HFFc6 (cell line): Measurements from ENCODE around the gene ETV1. TPM values are rescaled to one million over a fixed set of nuclear protein-coding genes. Genes with fewer than 3 reads are reported as not detected.

Experiments used
- DNase-seq: peaks from one replicate; pipeline ENCODE4 v3.0.0-alpha.2; 2018
- H3K27ac Mint-ChIP-seq: 2 replicates; pipeline ENCODE4 v1.8.0; 2020; ENCODE audit warnings: mild to moderate bottlenecking, mixed read lengths
- H3K27me3 Mint-ChIP-seq: 2 replicates; pipeline ENCODE4 v1.8.0; 2021; ENCODE audit warnings: mild to moderate bottlenecking, moderate library complexity, mixed read lengths; ENCODE audit not compliant: insufficient read depth
- H3K36me3 Mint-ChIP-seq: 2 replicates; pipeline ENCODE4 v1.8.0; 2021; ENCODE audit warnings: low read depth, mixed read lengths
- H3K4me1 Mint-ChIP-seq: 2 replicates; pipeline ENCODE4 v1.8.0; 2020; ENCODE audit warnings: low read depth, mixed read lengths
- H3K4me3 Mint-ChIP-seq: 2 replicates; pipeline ENCODE4 v1.8.0; 2020; ENCODE audit warnings: mild to moderate bottlenecking, moderate library complexity, mixed read lengths
- H3K9me3 Mint-ChIP-seq: 2 replicates; pipeline ENCODE4 v1.8.0; 2020; ENCODE audit warnings: mild to moderate bottlenecking, mixed read lengths
- CTCF ChIP-seq: fragments of 200-600 bp; sonication (generic); IDR thresholded peaks from 2 replicates; pipeline ENCODE4 v1.5.0; 2021; ENCODE audit warnings: antibody characterized with exemption, mild to moderate bottlenecking
- total RNA-seq, 6 experiments: library from RNA; stranded (reverse); fragmentation: NEBNext Ultra II Directional; extraction: Animal tissue kit (Norgen Biotek cat#: 25700); gene quantifications; 2 replicates in 1 of 6; 3 replicates in 5 of 6; pipeline ENCODE4 v1.2.3, GENCODE V29; 2021

ETV1 gene
- total RNA-seq, 6 experiments from 2014 or later: 13.4 to 25.7 (median 23.6) TPM

DNA sequence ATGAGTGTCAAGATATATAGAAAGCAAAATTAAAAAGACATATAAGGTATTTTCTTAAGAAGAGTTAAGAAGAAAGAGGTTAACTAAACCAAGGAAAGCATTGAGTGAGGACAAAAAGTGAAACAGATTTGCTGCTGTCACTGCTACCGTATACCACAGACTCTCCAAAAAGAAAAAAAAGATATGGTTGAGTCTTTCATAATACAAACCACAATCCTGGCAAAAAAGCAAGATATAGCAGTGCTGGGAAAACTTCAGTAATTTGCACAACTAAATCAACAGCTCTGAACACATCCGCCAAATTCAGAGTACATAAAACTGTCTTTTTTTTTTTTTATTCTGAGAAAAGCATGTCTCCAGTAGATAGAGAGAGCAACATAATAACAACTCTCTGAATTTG, 114.7 kb downstream of the ETV1 start:
- H3K27ac Mint-ChIP-seq: no peak overlapping the region
- no peak overlapping the region for H3K4me3 Mint-ChIP-seq

GRCh38 chr7:13872709-13873108, 116.8 kb downstream of the ETV1 start:
- Mint-ChIP-seq H3K27me3 (peaks cover 1% of the 10 kb centered on the region; the same call in 1 of the 2 replicates), H3K36me3 (no peaks in the 10 kb centered on the region; the same call in 1 of the 2 replicates), H3K27ac (no peak overlapping the region), H3K4me3 (no peak overlapping the region), H3K4me1 (peaks cover 14% of the 10 kb centered on the region), H3K9me3 (no peaks in the 10 kb centered on the region)
- no peak for TF ChIP-seq CTCF
- DNase-seq: no peak

More for the DNA sequence above, 114.7 kb downstream of the ETV1 start:
- H3K4me1 Mint-ChIP-seq: peaks cover 34% of the 10 kb centered on the region
- no peak for DNase-seq
- TF ChIP-seq CTCF: no peak
- H3K9me3 Mint-ChIP-seq: no peaks in the 10 kb centered on the region
- H3K36me3 Mint-ChIP-seq: peaks cover 5% of the 10 kb centered on the region
- peaks cover 1% of the 10 kb centered on the region; the same call in 1 of the 2 replicates for H3K27me3 Mint-ChIP-seq

DNA sequence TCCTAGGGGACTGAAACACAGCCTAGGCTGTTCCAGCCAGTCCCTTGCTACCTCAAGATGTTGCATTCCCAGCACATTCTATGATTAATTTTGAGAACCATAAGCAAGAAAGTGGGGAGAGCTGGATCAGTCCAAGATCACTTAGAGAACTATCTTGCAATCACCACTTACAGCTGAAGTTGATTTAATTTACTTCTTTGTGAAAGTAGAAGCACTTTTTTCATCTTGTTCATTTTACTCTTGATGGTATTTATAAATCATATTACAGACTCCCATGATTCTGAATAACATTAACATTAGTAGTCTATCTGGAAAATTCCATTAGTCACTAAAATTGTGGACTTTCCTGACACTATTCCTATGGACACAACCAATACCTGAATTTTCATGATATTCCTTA, 118.5 kb downstream of the ETV1 start:
- peaks cover 1% of the 10 kb centered on the region; the same call in 1 of the 2 replicates for H3K27me3 Mint-ChIP-seq
- no peaks in the 10 kb centered on the region for H3K36me3 Mint-ChIP-seq
- no peak for TF ChIP-seq CTCF
- no peak overlapping the region for H3K4me3 Mint-ChIP-seq
- H3K9me3 Mint-ChIP-seq: no peaks in the 10 kb centered on the region
- H3K27ac Mint-ChIP-seq: no peak overlapping the region
- DNase-seq: no peak
- H3K4me1 Mint-ChIP-seq: peaks cover 5% of the 10 kb centered on the region; the same call in 1 of the 2 replicates

DNA sequence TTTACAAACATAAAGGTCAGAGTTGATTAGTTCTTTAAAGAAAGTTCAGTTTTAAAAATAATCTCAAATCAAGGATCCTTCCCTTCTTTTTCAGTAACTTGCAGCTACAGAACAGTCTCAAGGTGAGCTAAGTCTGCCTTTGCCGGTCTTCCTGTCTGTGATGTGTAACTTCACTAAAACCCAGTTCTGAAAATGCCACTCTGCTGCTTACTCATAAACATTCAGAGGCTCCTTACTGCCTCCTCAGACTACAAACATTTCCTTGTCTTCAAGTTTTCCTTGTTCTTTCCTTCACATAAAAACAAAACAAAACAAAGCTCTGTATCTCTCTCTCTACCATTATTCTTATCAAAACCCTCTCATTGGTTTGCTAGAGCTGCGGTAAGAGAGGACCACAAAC, 128.7 kb downstream of the ETV1 start:
- Mint-ChIP-seq H3K4me3 (no peak overlapping the region), H3K9me3 (no peaks in the 10 kb centered on the region), H3K27ac (no peak overlapping the region), H3K36me3 (no peaks in the 10 kb centered on the region), H3K27me3 (no peaks in the 10 kb centered on the region; the same call in 1 of the 2 replicates), H3K4me1 (peaks cover 14% of the 10 kb centered on the region)
- DNase-seq: no peak
- TF ChIP-seq CTCF: no peak

GRCh38 chr7:13856012-13856411, 133.5 kb downstream of the ETV1 start:
- Mint-ChIP-seq H3K27me3 (no peaks in the 10 kb centered on the region), H3K9me3 (no peaks in the 10 kb centered on the region), H3K4me1 (peaks cover 32% of the 10 kb centered on the region), H3K4me3 (no peak overlapping the region), H3K27ac (no peak overlapping the region), H3K36me3 (peaks cover 15% of the 10 kb centered on the region)
- no peak for DNase-seq
- no peak for TF ChIP-seq CTCF
